ENCODE results near the gene BABAM2. TPM values are rescaled to one million over a fixed set of nuclear protein-coding genes. Genes with fewer than 3 reads are reported as not detected.
"Not testable (repeated sequence)": the region's sequence is repeated elsewhere in the genome, so short reads cannot be mapped to it uniquely, and the experiment has no call there.

Gene BABAM2
- polyA plus RNA-seq, 3 donors from 2014 or later: 52.4 to 89.2 (median 74.1) TPM

DNA sequence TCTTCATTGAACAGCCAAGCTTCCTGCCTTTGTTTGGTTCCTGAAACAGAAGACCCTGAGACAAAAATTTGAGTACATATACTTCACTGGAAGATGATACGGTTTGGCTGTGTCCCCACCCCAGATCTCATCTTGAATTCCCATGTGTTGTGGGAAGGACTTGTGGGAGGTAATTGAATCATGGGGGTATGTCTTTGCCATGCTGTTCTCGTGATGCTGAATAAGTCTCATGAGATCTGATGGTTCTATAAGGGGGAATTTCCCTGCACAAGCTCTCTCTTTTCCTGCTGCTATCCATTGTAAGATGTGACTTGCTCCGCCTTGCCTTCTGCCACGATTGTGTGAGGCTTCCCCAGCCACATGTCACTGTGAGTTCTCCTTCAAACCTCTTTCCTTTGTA, 76.5 kb downstream of the BABAM2 start:
- H3K27ac Mint-ChIP-seq: peak overlapping the region in 3 of 6 donors; percentile 2 to 58 (median 43)
- H3K4me3 Mint-ChIP-seq: no peak overlapping the region
- peaks cover 1 to 19% (median 5%) of the 10 kb centered on the region in 6 donors for H3K9me3 Mint-ChIP-seq
- H3K27me3 Mint-ChIP-seq (ENCODE audit: low read depth in 3 of 3): no peaks in the 10 kb centered on the region
- H3K4me1 Mint-ChIP-seq: peaks cover 16 to 35% of the 10 kb centered on the region in 2 donors
- H3K36me3 Mint-ChIP-seq: peaks cover 13 to 18% (median 15%) of the 10 kb centered on the region in 3 donors
- DNase-seq: no peak

DNA sequence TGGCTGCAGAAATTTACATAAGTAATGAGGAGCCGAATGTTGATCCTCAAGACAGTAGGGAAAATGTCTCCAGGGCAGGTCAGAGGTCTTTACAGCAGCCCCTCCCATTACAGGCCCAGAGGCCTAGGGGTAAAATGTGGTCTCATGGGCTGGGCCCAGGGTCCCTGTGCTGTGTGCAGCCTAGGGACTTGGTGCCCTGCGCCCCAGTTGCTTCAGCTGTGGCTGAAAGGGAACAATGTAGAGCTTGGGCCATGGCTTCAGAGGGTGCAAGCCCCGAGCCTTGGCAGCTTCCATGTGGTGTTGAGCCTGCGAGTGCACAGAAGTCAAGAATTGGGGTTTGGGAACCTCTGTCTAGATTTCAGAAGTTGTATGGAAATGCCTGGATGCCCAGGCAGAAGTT, 77.5 kb downstream of the BABAM2 start:
- H3K27me3 Mint-ChIP-seq (ENCODE audit: low read depth in 3 of 3); DNase-seq; H3K4me3 Mint-ChIP-seq; H3K27ac Mint-ChIP-seq: not testable (repeated sequence)
- H3K4me1 Mint-ChIP-seq: peaks cover 16 to 32% of the 10 kb centered on the region in 2 donors
- H3K36me3 Mint-ChIP-seq: peaks cover 13 to 18% (median 15%) of the 10 kb centered on the region in 3 donors
- peaks cover 1 to 19% (median 5%) of the 10 kb centered on the region in 6 donors for H3K9me3 Mint-ChIP-seq

DNA sequence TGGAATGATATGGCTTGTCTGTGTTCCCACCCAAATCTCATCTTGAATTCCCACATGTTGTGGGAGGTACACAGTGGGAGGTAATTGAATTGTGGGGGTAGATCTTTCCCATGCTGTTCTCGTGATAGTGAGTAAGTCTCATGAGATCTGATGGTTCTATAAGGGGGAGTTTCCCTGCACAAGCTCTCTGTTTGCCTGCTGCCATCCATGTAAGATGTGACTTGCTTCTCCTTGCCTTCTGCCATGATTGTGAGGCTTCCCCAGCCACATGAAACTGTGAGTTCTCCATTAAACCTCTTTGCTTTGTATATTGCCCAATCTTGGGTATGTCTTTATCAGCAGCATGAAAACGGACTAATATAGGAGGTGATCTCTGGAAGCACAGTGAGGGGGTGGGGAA, 78.4 kb downstream of the BABAM2 start:
- Mint-ChIP-seq H3K9me3 (peaks cover 1 to 19% (median 5%) of the 10 kb centered on the region in 6 donors), H3K36me3 (peaks cover 13 to 18% (median 15%) of the 10 kb centered on the region in 3 donors), H3K27ac (peak overlapping the region in 1 of 6 donors; percentile 26), H3K4me1 (peaks cover 16 to 32% of the 10 kb centered on the region in 2 donors)
- H3K27me3 Mint-ChIP-seq (ENCODE audit: low read depth in 3 of 3); DNase-seq; H3K4me3 Mint-ChIP-seq: not testable (repeated sequence)

- DNase-seq: no peak
- H3K27me3 Mint-ChIP-seq (ENCODE audit: low read depth in 3 of 3): no peaks in the 10 kb centered on the region
- no peak overlapping the region for H3K4me3 Mint-ChIP-seq
Measured at GRCh38 chr2:27972311-27972710, 81.8 kb downstream of the BABAM2 start.

DNA sequence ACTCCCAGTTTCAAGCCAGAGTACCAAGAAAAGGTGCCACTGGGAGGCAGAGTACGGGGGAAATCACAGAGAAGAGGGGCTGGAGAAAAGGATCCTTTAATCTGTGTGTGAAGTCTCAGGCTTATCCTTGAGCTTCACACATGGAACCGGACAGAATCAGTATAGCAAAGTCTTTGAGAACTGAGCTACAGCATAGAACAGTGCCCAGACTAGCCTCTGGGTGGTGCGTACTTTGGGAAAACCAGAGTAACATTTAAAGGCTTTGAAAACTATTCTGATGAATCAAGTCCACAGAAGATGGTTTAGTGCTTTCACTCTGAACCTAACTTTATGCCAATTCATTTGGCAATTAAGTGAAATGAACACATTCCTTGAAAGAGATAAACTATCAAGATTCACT, 83.1 kb downstream of the BABAM2 start:
- Mint-ChIP-seq H3K27me3 (ENCODE audit: low read depth in 3 of 3) (no peaks in the 10 kb centered on the region), H3K9me3 (peaks cover 0 to 11% (median 3%) of the 10 kb centered on the region in 6 donors), H3K27ac (no peak overlapping the region), H3K4me3 (no peak overlapping the region), H3K36me3 (peaks cover 5 to 10% (median 7%) of the 10 kb centered on the region in 3 donors), H3K4me1 (peaks cover 1 to 6% of the 10 kb centered on the region in 2 donors)
- DNase-seq: no peak

More at GRCh38 chr2:27972311-27972710, 81.8 kb downstream of the BABAM2 start:
- Mint-ChIP-seq H3K4me1 (peaks cover 1 to 12% of the 10 kb centered on the region in 2 donors), H3K27ac (no peak overlapping the region), H3K36me3 (peaks cover 11 to 16% (median 13%) of the 10 kb centered on the region in 3 donors), H3K9me3 (peaks cover 0 to 17% (median 5%) of the 10 kb centered on the region in 6 donors)

GRCh38 chr2:27976308-27976707, 85.8 kb downstream of the BABAM2 start:
- H3K4me1 Mint-ChIP-seq: peaks cover 12% of the 10 kb centered on the region in 2 donors
- no peak for DNase-seq
- H3K27ac Mint-ChIP-seq: peak overlapping the region in 1 of 6 donors; percentile 1
- no peaks in the 10 kb centered on the region for H3K36me3 Mint-ChIP-seq
- H3K9me3 Mint-ChIP-seq: peaks cover 0 to 2% (median 0%) of the 10 kb centered on the region in 6 donors
- H3K4me3 Mint-ChIP-seq: no peak overlapping the region
- no peaks in the 10 kb centered on the region for H3K27me3 Mint-ChIP-seq (ENCODE audit: low read depth in 3 of 3)

DNA sequence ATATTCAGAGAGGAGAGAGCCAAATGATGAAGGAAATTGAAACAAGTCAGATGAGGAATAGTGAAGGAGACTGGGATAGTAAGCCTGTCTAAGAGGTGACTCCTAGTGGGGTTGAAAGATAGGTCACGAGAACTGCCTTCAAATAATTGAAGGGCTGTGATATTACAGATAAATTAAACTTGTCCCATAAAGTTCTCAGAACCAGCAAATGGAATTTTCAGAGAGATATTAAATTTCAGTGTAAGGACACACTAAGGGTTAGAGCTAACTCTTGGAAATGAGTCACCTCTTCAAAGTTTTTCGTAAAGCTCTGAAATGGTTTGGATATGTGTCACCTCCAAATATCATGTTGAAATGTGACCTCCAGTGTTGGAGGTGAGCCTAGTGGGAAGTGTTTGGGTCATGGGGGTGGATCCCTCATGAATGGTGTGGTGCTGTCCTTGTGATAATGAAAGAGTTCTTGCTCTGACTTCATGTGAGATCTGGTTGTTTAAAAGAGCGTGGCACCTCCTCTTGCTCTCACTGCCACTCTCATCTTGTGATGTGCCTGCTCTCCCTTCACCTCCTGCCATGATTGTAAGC, 87.3 kb downstream of the BABAM2 start:
- no peak for DNase-seq
- Mint-ChIP-seq H3K4me1 (peaks cover 12% of the 10 kb centered on the region in 2 donors), H3K36me3 (no peaks in the 10 kb centered on the region), H3K27me3 (ENCODE audit: low read depth in 3 of 3) (no peaks in the 10 kb centered on the region), H3K9me3 (peaks cover 0 to 2% (median 0%) of the 10 kb centered on the region in 6 donors), H3K4me3 (no peak overlapping the region), H3K27ac (peak overlapping the region in 1 of 6 donors; percentile 56)

- not testable (repeated sequence) for H3K36me3 Mint-ChIP-seq; H3K27ac Mint-ChIP-seq; H3K4me3 Mint-ChIP-seq; DNase-seq; H3K27me3 Mint-ChIP-seq (ENCODE audit: low read depth in 3 of 3); H3K9me3 Mint-ChIP-seq
- H3K4me1 Mint-ChIP-seq: peaks cover 12% of the 10 kb centered on the region in 2 donors
Measured at GRCh38 chr2:27978761-27979160, 88.2 kb downstream of the BABAM2 start.

GRCh38 chr2:27980242-27980641, 89.7 kb downstream of the BABAM2 start:
- Mint-ChIP-seq H3K36me3 (no peaks in the 10 kb centered on the region), H3K27ac (peak overlapping the region in 3 of 6 donors; percentile 2 to 23 (median 7)), H3K4me3 (no peak overlapping the region), H3K4me1 (peaks cover 12 to 14% of the 10 kb centered on the region in 2 donors), H3K27me3 (ENCODE audit: low read depth in 3 of 3) (no peaks in the 10 kb centered on the region), H3K9me3 (peaks cover 0 to 2% (median 0%) of the 10 kb centered on the region in 6 donors)
- no peak for DNase-seq

DNA sequence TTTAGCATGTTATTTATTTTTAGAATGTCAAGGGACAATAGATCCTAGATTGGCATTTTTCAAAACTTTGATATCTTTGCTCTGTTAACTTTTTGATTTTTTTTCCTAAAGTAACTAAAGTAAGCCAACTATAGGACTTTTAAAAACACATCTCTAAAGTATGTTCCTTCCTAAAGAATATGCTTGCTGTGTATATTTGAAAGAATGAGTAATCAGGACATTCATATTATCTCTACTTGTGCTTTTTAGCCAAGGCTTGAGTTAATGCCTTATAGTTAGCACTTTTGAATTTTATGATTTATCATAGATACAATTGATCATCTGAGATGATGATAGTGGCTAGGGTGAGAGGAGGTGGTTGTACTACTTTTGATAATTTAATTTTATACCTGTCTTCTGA, 93.6 kb downstream of the BABAM2 start:
- Mint-ChIP-seq H3K4me1 (peaks cover 15 to 24% of the 10 kb centered on the region in 2 donors), H3K4me3 (no peak overlapping the region)
- no peak for DNase-seq

GRCh38 chr2:27988306-27988705, 97.8 kb downstream of the BABAM2 start:
- H3K27ac Mint-ChIP-seq: no peak overlapping the region
- peaks cover 4 to 12% of the 10 kb centered on the region in 2 donors for H3K4me1 Mint-ChIP-seq
- H3K27me3 Mint-ChIP-seq (ENCODE audit: low read depth in 3 of 3): peaks cover 0 to 2% (median 0%) of the 10 kb centered on the region in 3 donors
- H3K9me3 Mint-ChIP-seq: no peaks in the 10 kb centered on the region
- H3K36me3 Mint-ChIP-seq: peaks cover 3 to 7% (median 5%) of the 10 kb centered on the region in 3 donors
- DNase-seq: no peak
- H3K4me3 Mint-ChIP-seq: no peak overlapping the region

More for the DNA sequence above, 93.6 kb downstream of the BABAM2 start:
- Mint-ChIP-seq H3K27me3 (ENCODE audit: low read depth in 3 of 3) (no peaks in the 10 kb centered on the region), H3K9me3 (no peaks in the 10 kb centered on the region), H3K27ac (peak overlapping the region in 1 of 6 donors; percentile 40), H3K36me3 (peaks cover 0 to under 1% (median 0%) of the 10 kb centered on the region in 3 donors)

- no peaks in the 10 kb centered on the region for H3K9me3 Mint-ChIP-seq
- H3K27ac Mint-ChIP-seq: no peak overlapping the region
- H3K4me3 Mint-ChIP-seq: no peak overlapping the region
- H3K4me1 Mint-ChIP-seq: peaks cover 4 to 12% of the 10 kb centered on the region in 2 donors
- peaks cover 3 to 7% (median 5%) of the 10 kb centered on the region in 3 donors for H3K36me3 Mint-ChIP-seq
- no peak for DNase-seq
- peaks cover 0 to 2% (median 0%) of the 10 kb centered on the region in 3 donors for H3K27me3 Mint-ChIP-seq (ENCODE audit: low read depth in 3 of 3)
Measured at GRCh38 chr2:27988718-27989117, 98.2 kb downstream of the BABAM2 start.

DNA sequence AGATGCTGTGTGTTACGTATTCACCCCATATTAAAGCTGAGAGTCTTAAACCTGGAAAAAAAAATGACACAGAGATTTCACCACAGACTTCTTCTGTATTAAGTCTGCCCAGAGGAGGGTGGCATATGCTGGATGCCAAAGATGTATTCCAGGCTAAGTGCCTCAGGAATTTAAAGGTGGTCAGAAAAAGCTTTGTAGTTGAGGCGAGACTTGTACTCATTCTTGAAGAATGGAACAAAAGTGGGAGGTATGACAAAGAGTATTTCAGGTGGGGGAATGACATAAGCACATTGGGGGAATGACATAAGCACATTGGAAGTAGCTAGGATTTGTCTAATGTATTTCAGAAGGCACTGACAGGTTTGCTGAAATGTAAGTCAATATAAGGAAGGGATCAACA, 98.6 kb downstream of the BABAM2 start:
- Mint-ChIP-seq H3K4me1 (peaks cover 4 to 12% of the 10 kb centered on the region in 2 donors), H3K27me3 (ENCODE audit: low read depth in 3 of 3) (peaks cover 0 to 2% (median 0%) of the 10 kb centered on the region in 3 donors), H3K4me3 (no peak overlapping the region), H3K9me3 (no peaks in the 10 kb centered on the region), H3K27ac (no peak overlapping the region), H3K36me3 (peaks cover 3 to 7% (median 5%) of the 10 kb centered on the region in 3 donors)
- DNase-seq: no peak

- DNase-seq: no peak
- peaks cover 2 to 15% of the 10 kb centered on the region in 2 donors for H3K4me1 Mint-ChIP-seq
- H3K9me3 Mint-ChIP-seq: no peaks in the 10 kb centered on the region
- peaks cover 0 to 2% (median 0%) of the 10 kb centered on the region in 3 donors for H3K27me3 Mint-ChIP-seq (ENCODE audit: low read depth in 3 of 3)
- H3K36me3 Mint-ChIP-seq: peaks cover 10 to 14% (median 13%) of the 10 kb centered on the region in 3 donors
- no peak overlapping the region for H3K27ac Mint-ChIP-seq
- H3K4me3 Mint-ChIP-seq: no peak overlapping the region
Measured at GRCh38 chr2:27990030-27990590, 99.6 kb downstream of the BABAM2 start.
